SU-DHL-6 (cell line): ENCODE measurements around the gene DPP8.
"Not testable (repeated sequence)": the region's sequence is repeated elsewhere in the genome, so short reads cannot be mapped to it uniquely, and the experiment has no call there.

Experiments
- H2AFZ ChIP-seq: fragments of 200-600 bp; sonication (generic); 2 replicates; pipeline ENCODE4 v1.6.1; 2014; ENCODE audit warnings: low read depth, mild to moderate bottlenecking, moderate library complexity, mixed read lengths, antibody characterized with exemption, low read length; ENCODE audit not compliant: severe bottlenecking
- H3F3A ChIP-seq: fragments of 200-600 bp; shearing (Covaris generic); 2 replicates; pipeline ENCODE4 v1.6.0; 2016; ENCODE audit warnings: antibody characterized with exemption, mild to moderate bottlenecking; ENCODE audit not compliant: insufficient read depth
- H3K27ac ChIP-seq: fragments of 200-600 bp; sonication (generic); 2 replicates; pipeline ENCODE4 v1.5.1; 2016; ENCODE audit warnings: low read depth, mild to moderate bottlenecking, low read length, moderate library complexity, mixed read lengths
- H3K27me3 ChIP-seq: fragments of 200-600 bp; sonication (generic), shearing (Covaris generic); 2 replicates; pipeline ENCODE4 v1.6.0; 2014; ENCODE audit warnings: mild to moderate bottlenecking, low read length
- H3K36me3 ChIP-seq: fragments of 200-600 bp; sonication (generic); 2 replicates; pipeline ENCODE4 v1.6.1; 2014; ENCODE audit warnings: mild to moderate bottlenecking, low read length, mixed read lengths
- H3K4me2 ChIP-seq: fragments of 300-600, 200-600 bp; shearing (Covaris generic), sonication (generic); 2 replicates; pipeline ENCODE4 v1.6.0; 2014; ENCODE audit warnings: low read length, low read depth, mild to moderate bottlenecking; ENCODE audit not compliant: poor library complexity, severe bottlenecking
- H3K4me3 ChIP-seq: fragments of 200-600 bp; sonication (generic); 2 replicates; pipeline ENCODE4 v1.5.1; 2014; ENCODE audit warnings: antibody characterized with exemption, low read length, mild to moderate bottlenecking, mixed read lengths; ENCODE audit not compliant: insufficient read depth, poor library complexity, severe bottlenecking
- H3K79me2 ChIP-seq: fragments of 200-600 bp; sonication (generic); 2 replicates; pipeline ENCODE4 v1.6.1; 2014; ENCODE audit warnings: mild to moderate bottlenecking, low read length, moderate library complexity; ENCODE audit not compliant: insufficient read depth
- H3K9ac ChIP-seq: fragments of 200-600 bp; sonication (generic); 2 replicates; pipeline ENCODE4 v1.7.0; 2014; ENCODE audit warnings: mild to moderate bottlenecking, low read length
- H3K9me2 ChIP-seq: fragments of 200-600 bp; sonication (generic); replicated peaks from 2 replicates; pipeline ENCODE4 v1.6.1; 2014; ENCODE audit warnings: low read length; ENCODE audit not compliant: insufficient read depth
- H3K9me3 ChIP-seq: fragments of 200-600 bp; sonication (generic); 2 replicates; pipeline ENCODE4 v1.6.1; 2014; ENCODE audit warnings: low read length, mixed read lengths; ENCODE audit not compliant: insufficient read depth
- H4K20me1 ChIP-seq: fragments of 200-600 bp; sonication (generic); 2 replicates; pipeline ENCODE4 v1.6.1; 2014; ENCODE audit warnings: low read depth, mild to moderate bottlenecking, antibody characterized with exemption, low read length, moderate library complexity, mixed read lengths
- CTCF ChIP-seq: fragments of 200-600 bp; sonication (generic); IDR thresholded peaks from one replicate; pipeline ENCODE4 v1.5.1; 2017; ENCODE audit warnings: antibody characterized with exemption, mild to moderate bottlenecking, low read length, moderate library complexity; ENCODE audit not compliant: insufficient read depth, poor library complexity, severe bottlenecking
- EZH2phosphoT487 ChIP-seq: fragments of 200-600 bp; sonication (generic), shearing (Covaris generic); conservative IDR thresholded peaks from 2 replicates; pipeline ENCODE4 v1.6.1; 2018; ENCODE audit warnings: mild to moderate bottlenecking, antibody characterized with exemption, low read length, moderate library complexity, mixed read lengths

The DPP8 gene

DNA sequence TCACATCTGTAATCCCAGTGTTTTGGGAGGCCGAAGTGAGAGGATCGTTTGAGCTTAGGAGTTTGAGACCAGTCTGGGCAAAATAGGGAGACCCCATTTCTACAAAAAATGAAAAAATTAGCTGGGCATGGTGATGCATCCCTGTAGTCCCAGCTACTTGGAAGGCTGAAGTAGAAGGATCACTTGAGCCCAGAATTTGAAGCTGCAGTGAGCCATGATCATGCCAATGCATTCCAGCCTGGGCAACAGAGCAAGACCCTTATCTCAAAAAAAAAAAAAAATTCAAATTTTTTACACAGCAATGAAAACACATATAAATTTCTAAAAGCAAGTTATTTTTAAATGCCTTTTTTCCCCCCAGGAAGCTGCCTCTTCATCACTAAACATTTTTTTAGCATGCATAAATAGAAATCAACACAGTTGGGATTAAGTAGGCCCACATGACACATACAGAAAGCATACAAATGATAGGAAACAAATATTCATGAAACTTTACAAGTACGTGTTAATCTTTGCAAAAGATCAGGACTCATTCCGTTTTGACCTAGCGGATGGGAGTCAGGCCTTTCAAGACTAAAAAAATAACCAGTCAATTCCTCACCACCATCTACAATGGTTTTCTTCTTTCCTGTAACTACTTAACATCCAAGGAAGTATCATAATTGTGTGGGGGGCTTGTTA lies 49.1 kb downstream of the DPP8 start:
- TF ChIP-seq EZH2phosphoT487 = no peak
- no peak for TF ChIP-seq CTCF
- Histone ChIP-seq H3K27ac (no peak overlapping the region), H4K20me1 (no peaks in the 10 kb centered on the region), H3K9me2 (no peaks in the 10 kb centered on the region), H3K9ac (no peak overlapping the region), H2AFZ (no peak overlapping the region), H3K36me3 (peaks cover 24% of the 10 kb centered on the region; the same call in 1 of the 2 replicates), H3K27me3 (no peaks in the 10 kb centered on the region), H3K4me3 (no peak overlapping the region), H3K4me2 (no peak overlapping the region), H3K9me3 (no peaks in the 10 kb centered on the region), H3F3A (0 out of 2 replicates have a peak, but pooled peaks cover 5% of the 10 kb centered on the region), H3K79me2 (no peaks in the 10 kb centered on the region)

DNA sequence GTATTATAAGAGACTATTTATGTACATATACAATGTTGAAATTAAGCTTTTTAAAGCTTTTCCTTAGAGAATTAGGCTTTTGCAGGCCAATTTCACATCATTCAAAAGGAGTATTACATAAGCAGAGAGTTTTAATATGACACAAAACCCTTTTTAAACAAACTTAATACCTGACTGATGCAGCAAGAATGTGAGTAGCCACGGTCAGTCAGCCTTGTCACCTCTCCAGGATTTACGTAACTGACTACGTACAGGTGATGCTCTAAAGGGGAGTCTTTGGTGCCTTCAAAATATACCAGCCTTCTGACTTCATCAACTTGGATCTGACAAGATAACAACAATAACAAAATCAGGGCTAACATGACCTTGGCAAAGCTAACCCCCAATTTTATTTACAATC lies 50.6 kb downstream of the DPP8 start:
- no peaks in the 10 kb centered on the region for H3K9me3 ChIP-seq
- no peak overlapping the region for H3K27ac ChIP-seq
- H3K27me3 ChIP-seq = no peaks in the 10 kb centered on the region
- peaks cover 19% of the 10 kb centered on the region; the same call in 1 of the 2 replicates for H3K36me3 ChIP-seq
- H4K20me1 ChIP-seq = no peaks in the 10 kb centered on the region
- H3K79me2 ChIP-seq = no peaks in the 10 kb centered on the region
- no peak overlapping the region for H2AFZ ChIP-seq
- H3K4me3 ChIP-seq = no peak overlapping the region
- no peak overlapping the region for H3K4me2 ChIP-seq
- H3K9ac ChIP-seq = no peak overlapping the region
- no peaks in the 10 kb centered on the region for H3K9me2 ChIP-seq
- H3F3A ChIP-seq = 0 out of 2 replicates have a peak, but pooled peaks cover 5% of the 10 kb centered on the region
- no peak for TF ChIP-seq CTCF
- no peak for TF ChIP-seq EZH2phosphoT487

GRCh38 chr15:65463096-65463495 lies 54.4 kb downstream of the DPP8 start:
- H3K9ac ChIP-seq, H3K4me2 ChIP-seq, H3K27me3 ChIP-seq, H3F3A ChIP-seq, H3K27ac ChIP-seq, H3K4me3 ChIP-seq, H4K20me1 ChIP-seq, H3K9me2 ChIP-seq, H3K9me3 ChIP-seq, H2AFZ ChIP-seq, H3K79me2 ChIP-seq: not testable (repeated sequence)
- peaks cover 28% of the 10 kb centered on the region; the same call in 1 of the 2 replicates for H3K36me3 ChIP-seq

GRCh38 chr15:65460741-65461347 lies 56.6 kb downstream of the DPP8 start:
- no peaks in the 10 kb centered on the region for H3F3A ChIP-seq
- no peaks in the 10 kb centered on the region for H3K9me2 ChIP-seq
- TF ChIP-seq CTCF (no peak), EZH2phosphoT487 (no peak)
- H3K36me3 ChIP-seq = peaks cover 23% of the 10 kb centered on the region; the same call in 1 of the 2 replicates
- no peak overlapping the region for H3K9ac ChIP-seq
- no peak overlapping the region for H3K4me2 ChIP-seq
- H3K9me3 ChIP-seq = no peaks in the 10 kb centered on the region
- H3K27me3 ChIP-seq = no peaks in the 10 kb centered on the region
- H3K79me2 ChIP-seq = no peaks in the 10 kb centered on the region
- H2AFZ ChIP-seq = no peak overlapping the region
- H4K20me1 ChIP-seq = no peaks in the 10 kb centered on the region
- H3K27ac ChIP-seq = no peak overlapping the region
- H3K4me3 ChIP-seq = no peak overlapping the region

- not testable (repeated sequence) for H4K20me1 ChIP-seq, H3K27me3 ChIP-seq, H3K4me3 ChIP-seq, H3K4me2 ChIP-seq, H3K27ac ChIP-seq, H3K79me2 ChIP-seq, H2AFZ ChIP-seq, H3F3A ChIP-seq, H3K9me3 ChIP-seq, H3K9ac ChIP-seq, H3K9me2 ChIP-seq
- peaks cover 39% of the 10 kb centered on the region; the same call in 1 of the 2 replicates for H3K36me3 ChIP-seq
These were observed 62.2 kb downstream of the DPP8 start for GRCh38 chr15:65455256-65455655.
